HTERT RPE-1 (cell line): Measurements from ENCODE around the gene NALCN.

Experiments
- in situ Hi-C: fragments of 300-500 bp; cut with MboI; formaldehyde crosslinking; loops from 4 replicates; pipeline ENCODE4 v1.14.3; 2020; ENCODE audit warnings: low sequenced_read_pairs

Gene NALCN

GRCh38 chr13:101291646-101292515 is 124.4 kb downstream of the NALCN start:
- in situ Hi-C loops = no loop called here

GRCh38 chr13:101291206-101291605 is 125.1 kb downstream of the NALCN start:
- in situ Hi-C loops = no loop called here

- in situ Hi-C loops = no loop called here
These were observed 126.5 kb downstream of the NALCN start for GRCh38 chr13:101289764-101290163.

- in situ Hi-C loops = no loop called here
These were observed 132.5 kb downstream of the NALCN start for GRCh38 chr13:101283782-101284181.

- in situ Hi-C loops = no loop called here
These were observed 143.4 kb downstream of the NALCN start for GRCh38 chr13:101272886-101273285.

GRCh38 chr13:101271681-101272245 is 144.5 kb downstream of the NALCN start:
- in situ Hi-C loops = no loop called here

GRCh38 chr13:101267656-101268055 is 148.7 kb downstream of the NALCN start:
- in situ Hi-C loops = no loop called here

- in situ Hi-C loops = no loop called here
These were observed 150.4 kb downstream of the NALCN start for GRCh38 chr13:101265934-101266333.

GRCh38 chr13:101264931-101265330 is 151.4 kb downstream of the NALCN start:
- in situ Hi-C loops = no loop called here

- in situ Hi-C loops = no loop called here
These were observed 154.0 kb downstream of the NALCN start for GRCh38 chr13:101262306-101262705.

GRCh38 chr13:101258509-101258908 is 157.8 kb downstream of the NALCN start:
- in situ Hi-C loops = no loop called here

GRCh38 chr13:101258071-101258470 is 158.2 kb downstream of the NALCN start:
- in situ Hi-C loops = no loop called here

GRCh38 chr13:101248739-101249514 is 167.4 kb downstream of the NALCN start:
- in situ Hi-C loops = no loop called here

- in situ Hi-C loops = no loop called here
These were observed 173.6 kb downstream of the NALCN start for GRCh38 chr13:101242720-101243119.

GRCh38 chr13:101238555-101238954 is 177.8 kb downstream of the NALCN start:
- in situ Hi-C loops = no loop called here

GRCh38 chr13:101231751-101232428 is 184.4 kb downstream of the NALCN start:
- in situ Hi-C loops = no loop called here

- in situ Hi-C loops = no loop called here
These were observed 185.9 kb downstream of the NALCN start for GRCh38 chr13:101230271-101230890.

- in situ Hi-C loops = no loop called here
These were observed 196.6 kb downstream of the NALCN start for GRCh38 chr13:101219609-101220265.

- in situ Hi-C loops = no loop called here
These were observed 197.8 kb downstream of the NALCN start for GRCh38 chr13:101218484-101218883.

- in situ Hi-C loops = no loop called here
These were observed 199.2 kb downstream of the NALCN start for GRCh38 chr13:101217086-101217485.
